ENCODE measurements around the gene COL5A1.

COL5A1 gene

GRCh38 chr9:134778841-134779411 is 137.3 kb downstream of the COL5A1 start:
- TF ChIP-seq CTCF (conservative IDR thresholded peaks at IDR 0.05; ENCODE audit: low read length): peak; percentile 66
- DNase-seq (ENCODE audit: low read depth): peak; percentile 58
- H3K4me3 ChIP-seq (ENCODE audit: low read length): no peak overlapping the region

DNA sequence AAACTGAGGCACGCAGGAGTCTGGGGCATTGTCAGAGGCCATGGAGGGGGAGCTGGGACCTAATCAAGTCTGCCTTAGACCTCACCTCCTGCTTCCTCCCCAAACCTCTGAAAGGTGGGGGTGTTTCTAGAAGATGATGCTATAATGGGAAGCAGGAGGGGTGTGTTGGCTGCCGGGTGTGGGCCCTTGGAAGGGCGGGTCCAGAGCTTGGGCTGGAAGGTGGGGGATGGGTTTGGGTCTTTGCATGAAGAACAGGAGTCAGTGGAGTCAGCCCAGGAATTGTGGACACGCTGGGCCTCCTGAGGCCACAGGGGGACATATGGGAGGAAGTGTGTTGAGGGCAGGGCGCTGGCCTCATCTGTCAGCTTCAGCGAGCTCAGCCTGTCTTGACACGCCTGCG is 138.0 kb downstream of the COL5A1 start:
- no peak for TF ChIP-seq CTCF (conservative IDR thresholded peaks at IDR 0.05; ENCODE audit: low read length)
- DNase-seq (ENCODE audit: low read depth): no peak
- no peak overlapping the region for H3K4me3 ChIP-seq (ENCODE audit: low read length)

- DNase-seq (ENCODE audit: low read depth): no peak
- no peak overlapping the region for H3K4me3 ChIP-seq (ENCODE audit: low read length)
- TF ChIP-seq CTCF (conservative IDR thresholded peaks at IDR 0.05; ENCODE audit: low read length): peak; percentile 26
Measured at GRCh38 chr9:134781591-134782302, 140.1 kb downstream of the COL5A1 start.

DNA sequence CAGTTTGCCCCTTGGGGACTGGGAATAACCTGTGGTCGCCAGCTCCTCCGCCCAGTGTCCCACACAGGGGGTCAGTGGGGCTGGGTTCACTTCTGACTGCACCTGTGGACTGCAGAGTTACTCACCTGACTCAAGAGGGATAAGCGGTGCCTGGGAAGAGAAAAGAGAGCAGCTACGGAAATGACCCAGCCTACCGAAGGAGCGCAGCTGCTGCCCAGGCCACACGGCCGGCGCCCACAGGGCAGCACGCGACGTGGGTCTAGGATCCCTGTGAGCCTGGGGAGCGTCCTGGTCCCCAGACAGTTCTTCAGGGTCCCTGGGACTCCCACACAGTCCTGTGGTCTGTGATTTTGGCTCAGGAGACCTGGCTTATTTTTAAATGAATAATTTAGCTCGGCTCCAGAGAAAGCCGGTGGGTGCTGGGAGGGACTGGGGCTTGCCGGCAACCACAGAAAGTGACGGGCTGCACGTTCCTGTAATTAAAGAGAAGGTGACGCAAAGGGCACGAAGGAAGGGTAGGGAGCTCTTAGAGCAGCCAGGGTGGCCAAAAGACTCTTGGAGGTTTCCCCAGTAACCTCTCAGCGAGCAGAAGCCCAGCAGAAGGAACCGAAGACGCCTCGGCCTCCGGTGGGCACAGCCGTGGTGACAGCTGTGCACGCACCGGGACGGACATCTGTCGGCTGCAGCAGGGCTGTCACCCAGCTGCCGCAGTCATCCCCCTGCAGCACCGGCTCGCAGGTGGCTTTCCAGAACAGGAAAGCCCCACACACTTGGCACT is 141.5 kb downstream of the COL5A1 start:
- H3K4me3 ChIP-seq (ENCODE audit: low read length): no peak overlapping the region
- no peak for DNase-seq (ENCODE audit: low read depth)
- TF ChIP-seq CTCF (conservative IDR thresholded peaks at IDR 0.05; ENCODE audit: low read length): no peak

GRCh38 chr9:134783699-134784039 is 142.1 kb downstream of the COL5A1 start:
- H3K4me3 ChIP-seq (ENCODE audit: low read length): no peak overlapping the region
- TF ChIP-seq CTCF (conservative IDR thresholded peaks at IDR 0.05; ENCODE audit: low read length): no peak
- peak; percentile 60 for DNase-seq (ENCODE audit: low read depth)

DNA sequence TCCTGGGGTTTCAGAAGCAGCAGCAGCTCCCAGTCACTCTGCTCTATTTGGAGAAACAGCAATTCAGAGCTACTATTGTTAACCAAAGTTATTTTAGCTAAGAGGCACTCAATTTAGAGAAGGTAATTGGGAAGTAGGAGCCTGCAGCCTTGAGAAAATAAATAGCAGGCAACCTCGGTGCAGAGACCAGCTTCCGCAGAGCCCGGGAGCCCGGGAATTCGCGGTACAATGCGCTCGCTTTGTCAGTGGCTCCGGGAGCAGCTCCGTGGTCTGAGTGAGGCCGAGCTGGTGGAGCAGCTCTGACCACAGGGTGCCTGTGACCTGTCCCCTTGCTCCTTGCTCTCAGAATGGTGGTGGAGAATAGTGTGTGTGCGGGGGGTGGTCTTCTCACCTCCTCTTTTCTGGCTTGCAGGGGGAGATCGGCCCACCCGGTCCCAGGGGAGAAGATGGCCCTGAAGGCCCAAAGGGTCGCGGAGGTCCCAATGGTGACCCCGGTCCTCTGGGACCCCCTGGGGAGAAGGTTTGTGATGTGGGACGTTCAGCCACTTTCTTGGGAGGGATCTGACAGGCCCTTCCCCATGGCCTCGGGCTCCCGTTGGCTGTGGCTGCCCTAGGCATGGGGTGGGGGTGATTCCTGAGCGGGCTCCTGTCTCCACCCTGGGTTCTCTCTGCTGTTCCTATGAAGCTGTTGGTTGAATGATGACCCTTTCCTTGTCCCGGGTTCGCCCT is 143.1 kb downstream of the COL5A1 start:
- no peak for DNase-seq (ENCODE audit: low read depth)
- no peak overlapping the region for H3K4me3 ChIP-seq (ENCODE audit: low read length)
- no peak for TF ChIP-seq CTCF (conservative IDR thresholded peaks at IDR 0.05; ENCODE audit: low read length)
